CD14-positive monocyte (primary cell): Measurements from ENCODE around the gene SLC9A7. TPM values are rescaled to one million over a fixed set of nuclear protein-coding genes. Genes with fewer than 3 reads are reported as not detected.

Experiments used
- DNase-seq, 3 donors: peaks; one replicate each; pipeline ENCODE4 v3.0.0-alpha.2; 2011 to 2022
- H2AFZ ChIP-seq: 2 replicates; pipeline ENCODE4 v1.6.0; 2012; ENCODE audit warnings: mild to moderate bottlenecking, low read depth, low read length, inconsistent platforms; ENCODE audit not compliant: insufficient read depth, poor library complexity, severe bottlenecking
- H3K27ac ChIP-seq, 2 donors: 1 replicate in 1 of 2; 2 replicates in 1 of 2; pipeline ENCODE4 v1.5.1; 2012 to 2013; ENCODE audit warnings: low read length in 2 of 2, control low read depth in 1 of 2, inconsistent platforms in 1 of 2, low read depth in 1 of 2, mild to moderate bottlenecking in 1 of 2
- H3K27me3 ChIP-seq, 2 donors: one replicate each; pipeline versions ENCODE4 v1.6.0 to v1.6.1; 2011 to 2013; ENCODE audit warnings: low read length in 2 of 2; ENCODE audit not compliant: control insufficient read depth in 2 of 2, insufficient read depth in 2 of 2
- H3K36me3 ChIP-seq, 2 donors: replicated peaks in 1 of 2; 1 replicate in 1 of 2; 2 replicates in 1 of 2; pipeline versions ENCODE4 v1.5.1 to v1.6.1; 2012 to 2013; ENCODE audit warnings: low read length in 2 of 2, control low read depth in 1 of 2, inconsistent platforms in 1 of 2, mild to moderate bottlenecking in 1 of 2; ENCODE audit not compliant: insufficient read depth in 2 of 2, control insufficient read depth in 1 of 2
- H3K4me1 ChIP-seq, 2 donors: 1 replicate in 1 of 2; 2 replicates in 1 of 2; pipeline versions ENCODE4 v1.5.1 to v1.6.1; 2012 to 2013; ENCODE audit warnings: low read length in 2 of 2, control low read depth in 1 of 2, inconsistent platforms in 1 of 2, mild to moderate bottlenecking in 1 of 2, moderate library complexity in 1 of 2; ENCODE audit not compliant: insufficient read depth in 2 of 2, control insufficient read depth in 1 of 2
- H3K4me2 ChIP-seq: replicated peaks from 2 replicates; pipeline ENCODE3; 2012; ENCODE audit warnings: low read length, moderate library complexity, mild to moderate bottlenecking; ENCODE audit not compliant: poor library complexity, severe bottlenecking; ENCODE audit errors: extremely low read depth
- H3K4me3 ChIP-seq, 3 experiments: fragments of 200-600 bp in 1 of 3; sonication (generic) in 1 of 3; replicated peaks in 1 of 3; 1 replicate in 2 of 3; 2 replicates in 1 of 3; pipeline ENCODE4 v1.5.1; 2011 to 2013; ENCODE audit warnings: low read length in 3 of 3, mild to moderate bottlenecking in 3 of 3, control low read depth in 2 of 3, low read depth in 2 of 3, inconsistent platforms in 1 of 3, moderate library complexity in 1 of 3
- H3K79me2 ChIP-seq: 2 replicates; pipeline ENCODE4 v1.6.0; 2012; ENCODE audit warnings: mild to moderate bottlenecking, control low read depth, inconsistent platforms, low read length, moderate library complexity; ENCODE audit not compliant: insufficient read depth
- H3K9ac ChIP-seq: 2 replicates; pipeline ENCODE4 v1.6.0; 2017; ENCODE audit warnings: low read length, mild to moderate bottlenecking; ENCODE audit not compliant: insufficient read depth, poor library complexity, severe bottlenecking
- H3K9me3 ChIP-seq, 2 donors: replicated peaks in 1 of 2; 1 replicate in 1 of 2; 2 replicates in 1 of 2; pipeline versions ENCODE4 v1.5.1 to v1.6.1; 2012 to 2013; ENCODE audit warnings: low read length in 2 of 2, control low read depth in 1 of 2; ENCODE audit not compliant: control insufficient read depth in 1 of 2, insufficient read depth in 1 of 2
- H4K20me1 ChIP-seq: 2 replicates; pipeline ENCODE4 v1.6.0; 2012; ENCODE audit warnings: mild to moderate bottlenecking, low read length, control low read depth, moderate library complexity; ENCODE audit not compliant: insufficient read depth
- H3K27ac Mint-ChIP-seq, 7 donors: one replicate each; pipeline ENCODE4 v1.8.0; 2020; ENCODE audit warnings: mild to moderate bottlenecking in 7 of 7, mixed read lengths in 7 of 7, moderate library complexity in 6 of 7, inconsistent platforms in 2 of 7
- H3K27me3 Mint-ChIP-seq, 3 donors: one replicate each; pipeline ENCODE4 v1.8.0; 2021 to 2022; ENCODE audit warnings: low read depth in 3 of 3, mild to moderate bottlenecking in 3 of 3, mixed read lengths in 3 of 3, moderate library complexity in 3 of 3, inconsistent platforms in 1 of 3
- H3K36me3 Mint-ChIP-seq, 2 donors: one replicate each; pipeline ENCODE4 v1.8.0; 2020; ENCODE audit warnings: mixed read lengths in 2 of 2, inconsistent platforms in 1 of 2, mild to moderate bottlenecking in 1 of 2
- H3K4me1 Mint-ChIP-seq: one replicate; pipeline ENCODE4 v1.8.0; 2020; ENCODE audit warnings: mild to moderate bottlenecking, mixed read lengths
- H3K4me3 Mint-ChIP-seq, 2 donors: one replicate each; pipeline ENCODE4 v1.8.0; 2020; ENCODE audit warnings: mild to moderate bottlenecking in 2 of 2, mixed read lengths in 2 of 2, moderate library complexity in 1 of 2
- H3K9me3 Mint-ChIP-seq, 7 donors: one replicate each; pipeline ENCODE4 v1.8.0; 2020 to 2022; ENCODE audit warnings: mixed read lengths in 7 of 7, mild to moderate bottlenecking in 6 of 7, moderate library complexity in 6 of 7, inconsistent platforms in 2 of 7
- WGBS: methylation state at CpG from one replicate; pipeline ENCODE4 v1.1.5; 2013; ENCODE audit warnings: missing lambda C conversion rate; ENCODE audit not compliant: insufficient coverage; 5-methylcytosine and 5-hydroxymethylcytosine counted together
- intact Hi-C, 2 donors: fragments of 100-400 bp; cut with micrococcal nuclease; formaldehyde crosslinking; loops; one replicate each; pipeline versions ENCODE4 v1.15.0 to v1.15.1; 2023
- polyA plus RNA-seq, 3 donors: library from polyadenylated mRNA; depleted of rRNA in 1 of 3; unstranded in 2 of 3; stranded (reverse) in 1 of 3; fragments of 300-500 nt in 2 of 3; fragments of >200 nt in 1 of 3; fragmentation: Illumina TruSeq in 2 of 3; gene quantifications; 1 replicate in 2 of 3; 2 replicates in 1 of 3; pipeline ENCODE4 v1.2.3, GENCODE V29; 2012 to 2021
- TF ChIP-seq, protein P1 (sequence below): fragments of 200-600 bp; IDR thresholded peaks from one replicate; pipeline ENCODE4 v1.8.0; 2022; ENCODE audit warnings: antibody characterized with exemption, mild to moderate bottlenecking

Gene SLC9A7
- polyA plus RNA-seq, 3 donors = 0.73 to 2.0 (median 1.0) TPM

DNA sequence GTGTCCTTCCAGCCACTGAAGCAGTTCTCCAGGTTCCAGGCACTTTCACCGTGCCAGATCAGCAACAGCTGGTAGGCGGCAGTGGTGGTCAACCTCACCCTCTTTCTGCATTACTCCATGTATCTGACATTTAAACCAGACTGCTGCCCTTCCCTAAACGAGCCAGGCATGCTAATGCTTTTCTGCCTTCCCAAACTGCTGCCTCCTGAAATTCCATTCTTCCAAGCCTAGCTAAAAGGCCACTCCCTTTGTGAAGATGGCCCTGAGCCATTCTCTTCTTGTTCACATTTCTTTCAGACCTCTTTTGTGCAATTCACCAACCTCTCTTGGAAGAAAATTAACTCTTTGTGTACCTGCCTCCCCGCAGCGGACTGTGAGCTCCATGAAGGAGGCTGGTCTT, 111.7 kb downstream of the SLC9A7 start:
- Mint-ChIP-seq H3K9me3 (peaks cover 0 to 4% (median 0%) of the 10 kb centered on the region in 7 donors), H3K4me3 (no peak overlapping the region), H3K4me1 (peaks cover 35% of the 10 kb centered on the region), H3K36me3 (no peaks in the 10 kb centered on the region), H3K27me3 (peaks cover 0 to 16% (median 1%) of the 10 kb centered on the region in 3 donors), H3K27ac (no peak overlapping the region)
- WGBS = 100% methylated on average over 1 of the region's 5 CpGs
- no peaks in the 10 kb centered on the region for H3K79me2 ChIP-seq
- DNase-seq = no peak
- H3K4me3 ChIP-seq = no peak overlapping the region
- H3K4me2 ChIP-seq = no peak overlapping the region
- no peak overlapping the region for H3K27ac ChIP-seq
- H2AFZ ChIP-seq = no peak overlapping the region
- H3K36me3 ChIP-seq = no peaks in the 10 kb centered on the region
- TF ChIP-seq, protein P1, sequence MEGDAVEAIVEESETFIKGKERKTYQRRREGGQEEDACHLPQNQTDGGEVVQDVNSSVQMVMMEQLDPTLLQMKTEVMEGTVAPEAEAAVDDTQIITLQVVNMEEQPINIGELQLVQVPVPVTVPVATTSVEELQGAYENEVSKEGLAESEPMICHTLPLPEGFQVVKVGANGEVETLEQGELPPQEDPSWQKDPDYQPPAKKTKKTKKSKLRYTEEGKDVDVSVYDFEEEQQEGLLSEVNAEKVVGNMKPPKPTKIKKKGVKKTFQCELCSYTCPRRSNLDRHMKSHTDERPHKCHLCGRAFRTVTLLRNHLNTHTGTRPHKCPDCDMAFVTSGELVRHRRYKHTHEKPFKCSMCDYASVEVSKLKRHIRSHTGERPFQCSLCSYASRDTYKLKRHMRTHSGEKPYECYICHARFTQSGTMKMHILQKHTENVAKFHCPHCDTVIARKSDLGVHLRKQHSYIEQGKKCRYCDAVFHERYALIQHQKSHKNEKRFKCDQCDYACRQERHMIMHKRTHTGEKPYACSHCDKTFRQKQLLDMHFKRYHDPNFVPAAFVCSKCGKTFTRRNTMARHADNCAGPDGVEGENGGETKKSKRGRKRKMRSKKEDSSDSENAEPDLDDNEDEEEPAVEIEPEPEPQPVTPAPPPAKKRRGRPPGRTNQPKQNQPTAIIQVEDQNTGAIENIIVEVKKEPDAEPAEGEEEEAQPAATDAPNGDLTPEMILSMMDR = no peak
- no peaks in the 10 kb centered on the region for H4K20me1 ChIP-seq
- H3K27me3 ChIP-seq = no peaks in the 10 kb centered on the region
- H3K9ac ChIP-seq = no peak overlapping the region
- intact Hi-C loops = no loop called here
- H3K4me1 ChIP-seq = peaks cover 24 to 33% of the 10 kb centered on the region in 2 donors
- no peaks in the 10 kb centered on the region for H3K9me3 ChIP-seq

DNA sequence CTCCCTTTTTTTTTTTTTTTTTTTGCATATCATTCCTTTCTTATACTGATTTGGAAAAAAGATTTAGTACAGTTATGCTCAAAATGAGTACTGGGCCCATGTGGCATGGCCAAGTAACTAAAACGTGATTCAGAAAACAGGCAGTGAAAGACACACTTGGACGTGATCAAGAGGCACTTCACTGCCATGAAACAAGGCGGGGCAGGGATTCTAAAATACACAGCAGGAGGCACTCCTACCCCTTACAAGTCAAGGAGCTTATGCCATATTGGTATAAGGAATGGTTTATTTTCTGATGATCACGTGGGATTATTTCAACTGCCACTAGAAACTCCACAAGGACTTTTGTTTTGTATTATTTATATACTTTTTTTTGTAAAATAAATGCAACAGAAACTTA, 113.3 kb downstream of the SLC9A7 start:
- no peaks in the 10 kb centered on the region for H4K20me1 ChIP-seq
- H3K4me3 ChIP-seq = no peak overlapping the region
- Mint-ChIP-seq H3K4me1 (peaks cover 34% of the 10 kb centered on the region), H3K27me3 (peaks cover 0 to 16% (median 1%) of the 10 kb centered on the region in 3 donors), H3K27ac (no peak overlapping the region), H3K4me3 (no peak overlapping the region), H3K9me3 (peaks cover 0 to 4% (median 0%) of the 10 kb centered on the region in 7 donors), H3K36me3 (no peaks in the 10 kb centered on the region)
- intact Hi-C loops = no loop called here
- H3K9me3 ChIP-seq = no peaks in the 10 kb centered on the region
- H3K27me3 ChIP-seq = no peaks in the 10 kb centered on the region
- no peak overlapping the region for H2AFZ ChIP-seq
- no CpG with 5 or more reads among the region's 4 CpGs for WGBS
- peaks cover 28% of the 10 kb centered on the region in 2 donors for H3K4me1 ChIP-seq
- H3K9ac ChIP-seq = no peak overlapping the region
- no peak for DNase-seq
- H3K27ac ChIP-seq = no peak overlapping the region
- H3K79me2 ChIP-seq = no peaks in the 10 kb centered on the region
- TF ChIP-seq, protein P1 = no peak
- no peak overlapping the region for H3K4me2 ChIP-seq
- no peaks in the 10 kb centered on the region for H3K36me3 ChIP-seq
